Karpas-422 (cell line): ENCODE results near the gene WDR72. TPM values are rescaled to one million over a fixed set of nuclear protein-coding genes. Genes with fewer than 3 reads are reported as not detected.
"Not testable (repeated sequence)": the region's sequence is repeated elsewhere in the genome, so short reads cannot be mapped to it uniquely, and the experiment has no call there.

Experiments
- DNase-seq: peaks from one replicate; pipeline ENCODE4 v3.0.0-alpha.2; 2015
- H2AFZ ChIP-seq: fragments of 200-600 bp; sonication (generic); 2 replicates; pipeline ENCODE4 v1.6.1; 2014; ENCODE audit warnings: antibody characterized with exemption, low read length, mixed read lengths
- H3K27ac ChIP-seq: fragments of 200-600 bp; sonication (generic); 2 replicates; pipeline ENCODE4 v1.5.1; 2014; ENCODE audit warnings: mild to moderate bottlenecking, low read length, moderate library complexity
- H3K27me3 ChIP-seq: fragments of 200-600 bp; sonication (generic); 2 replicates; pipeline ENCODE4 v1.6.1; 2014; ENCODE audit warnings: low read length, mixed read lengths
- H3K36me3 ChIP-seq: fragments of 200-600 bp; sonication (generic); 2 replicates; pipeline ENCODE4 v1.6.1; 2014; ENCODE audit warnings: low read length, mixed read lengths; ENCODE audit not compliant: insufficient read depth
- H3K4me1 ChIP-seq: fragments of 200-600 bp; sonication (generic); 2 replicates; pipeline ENCODE4 v1.6.1; 2014; ENCODE audit warnings: mild to moderate bottlenecking, low read length, mixed read lengths
- H3K4me2 ChIP-seq: fragments of 200-600 bp; sonication (generic); 2 replicates; pipeline ENCODE4 v1.6.1; 2014; ENCODE audit warnings: low read length, low read depth, mild to moderate bottlenecking; ENCODE audit not compliant: poor library complexity, severe bottlenecking
- H3K4me3 ChIP-seq: fragments of 200-600 bp; sonication (generic); 2 replicates; pipeline ENCODE4 v1.5.1; 2014; ENCODE audit warnings: mild to moderate bottlenecking, antibody characterized with exemption, low read length, mixed read lengths
- H3K79me2 ChIP-seq: fragments of 200-600 bp; sonication (generic); 2 replicates; pipeline ENCODE4 v1.6.1; 2014; ENCODE audit warnings: mild to moderate bottlenecking, low read length, mixed read lengths
- H3K9ac ChIP-seq: fragments of 200-600 bp; sonication (generic); 2 replicates; pipeline ENCODE4 v1.6.0; 2014; ENCODE audit warnings: low read length
- H3K9me2 ChIP-seq: fragments of 200-600 bp; sonication (generic), shearing (Covaris generic); replicated peaks from 2 replicates; pipeline ENCODE4 v1.6.0; 2014; ENCODE audit warnings: mild to moderate bottlenecking, low read length, moderate library complexity; ENCODE audit not compliant: insufficient read depth
- H3K9me3 ChIP-seq: fragments of 300-700, 200-600 bp; sonication (generic); 2 replicates; pipeline ENCODE4 v1.6.1; 2014; ENCODE audit warnings: low read length, mixed read lengths
- H4K20me1 ChIP-seq: fragments of 200-600 bp; sonication (generic); 2 replicates; pipeline ENCODE4 v1.6.1; 2014; ENCODE audit warnings: mild to moderate bottlenecking, antibody characterized with exemption, low read length, low read depth; ENCODE audit not compliant: insufficient read depth
- total RNA-seq: library from RNA; depleted of rRNA; stranded (reverse); fragments of >200 nt; shearing (Covaris generic); gene quantifications from 2 replicates; pipeline ENCODE4 v1.2.3, GENCODE V29; 2014; ENCODE audit warnings: low replicate concordance; rRNA removed

WDR72 gene
- not detected in 2 replicates for total RNA-seq

DNA sequence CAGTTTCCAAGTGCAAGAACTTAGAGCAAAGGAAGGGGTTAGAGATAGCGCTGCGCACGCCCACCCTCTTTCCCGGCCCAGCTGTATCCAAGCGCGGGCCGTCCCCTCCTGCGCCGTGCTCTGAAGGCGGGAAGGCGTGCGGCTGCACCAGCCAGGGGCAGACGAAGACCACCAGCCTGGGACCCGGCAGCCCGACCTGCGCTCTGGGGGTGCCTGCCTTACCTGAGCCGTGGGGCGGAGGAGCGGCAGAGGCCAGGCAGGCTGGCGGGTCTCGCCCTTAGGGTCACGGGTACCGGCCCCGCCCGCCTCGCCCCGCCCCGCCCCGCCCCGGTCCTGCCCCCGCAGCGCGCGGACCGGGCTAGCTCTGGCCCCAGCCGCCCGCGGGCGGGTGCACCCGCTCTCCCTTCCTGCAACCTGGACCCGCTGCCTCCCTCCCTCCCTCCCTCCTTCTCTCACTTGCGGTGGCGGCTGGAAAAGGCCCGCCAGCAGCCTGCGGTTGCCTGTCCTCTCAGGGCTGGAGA, at the start of gene WDR72:
Gene WDR72, minus strand, starts transcription at position 253 of the 521 bp plus-strand sequence. CDS start 26,514 bp downstream, outside the sequence.
- no peak within 1 kb of the TSS for H3K4me2 ChIP-seq
- H3K9me2 ChIP-seq, result no peaks in the 10 kb centered on the region; the same call in 1 of the 2 replicates
- H3K27me3 ChIP-seq, result no peaks in the 10 kb centered on the region
- H3K4me3 ChIP-seq, result no peak within 1 kb of the TSS
- H3K9me3 ChIP-seq, result no peaks in the 10 kb centered on the region
- DNase-seq, result no peak
- no peaks in the 10 kb centered on the region for H4K20me1 ChIP-seq
- H3K79me2 ChIP-seq, result no peaks in the 10 kb centered on the region
- no peak within 1 kb of the TSS for H2AFZ ChIP-seq
- no peaks in the 10 kb centered on the region for H3K36me3 ChIP-seq
- no peaks in the 10 kb centered on the region for H3K4me1 ChIP-seq
- H3K9ac ChIP-seq, result no peak within 1 kb of the TSS
- no peak within 1 kb of the TSS for H3K27ac ChIP-seq

- DNase-seq, result peak; percentile 54
- no peak overlapping the region for H2AFZ ChIP-seq
- H3K4me3 ChIP-seq, result no peak overlapping the region
- no peaks in the 10 kb centered on the region for H3K9me3 ChIP-seq
- H3K27me3 ChIP-seq, result no peaks in the 10 kb centered on the region
- no peaks in the 10 kb centered on the region for H4K20me1 ChIP-seq
- H3K79me2 ChIP-seq, result no peaks in the 10 kb centered on the region
- H3K9ac ChIP-seq, result no peak overlapping the region
- H3K36me3 ChIP-seq, result no peaks in the 10 kb centered on the region
- no peak overlapping the region for H3K27ac ChIP-seq
- H3K4me1 ChIP-seq, result no peaks in the 10 kb centered on the region
- no peaks in the 10 kb centered on the region for H3K9me2 ChIP-seq
- no peak overlapping the region for H3K4me2 ChIP-seq
These were observed 48.7 kb upstream of the WDR72 start for GRCh38 chr15:53808058-53808706.

DNA sequence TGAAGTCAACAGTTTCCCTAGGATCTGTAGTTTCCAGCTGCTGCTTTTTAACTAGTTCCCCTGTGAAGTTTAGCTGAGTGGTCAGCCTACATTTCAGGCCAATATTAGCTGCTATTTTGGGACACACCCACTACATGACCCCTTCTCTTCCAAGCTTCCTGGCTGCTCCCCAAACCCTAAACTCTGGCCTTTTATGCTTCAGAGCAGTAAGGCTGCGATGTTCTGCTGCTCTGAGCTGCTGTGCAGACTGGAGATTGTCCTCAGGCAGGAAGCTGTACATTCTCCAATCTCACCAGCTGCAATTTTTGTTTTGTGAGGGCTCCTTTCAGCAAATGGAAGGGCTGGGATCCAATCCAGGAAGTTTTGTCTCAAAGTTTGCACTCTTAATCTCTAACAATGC, 48.0 kb upstream of the WDR72 start:
- H3K9me2 ChIP-seq, result no peaks in the 10 kb centered on the region
- DNase-seq, result no peak
- H2AFZ ChIP-seq, result no peak overlapping the region
- H3K36me3 ChIP-seq, result no peaks in the 10 kb centered on the region
- no peaks in the 10 kb centered on the region for H3K9me3 ChIP-seq
- H3K27me3 ChIP-seq, result no peaks in the 10 kb centered on the region
- H3K79me2 ChIP-seq, result no peaks in the 10 kb centered on the region
- H3K4me1 ChIP-seq, result no peaks in the 10 kb centered on the region
- no peaks in the 10 kb centered on the region for H4K20me1 ChIP-seq
- no peak overlapping the region for H3K4me3 ChIP-seq
- no peak overlapping the region for H3K27ac ChIP-seq
- no peak overlapping the region for H3K9ac ChIP-seq
- no peak overlapping the region for H3K4me2 ChIP-seq

- no peak overlapping the region for H2AFZ ChIP-seq
- H3K4me2 ChIP-seq, result no peak overlapping the region
- H3K36me3 ChIP-seq, result no peaks in the 10 kb centered on the region
- H3K9ac ChIP-seq, result no peak overlapping the region
- H3K79me2 ChIP-seq, result no peaks in the 10 kb centered on the region
- H3K27ac ChIP-seq, result no peak overlapping the region
- no peak overlapping the region for H3K4me3 ChIP-seq
- no peaks in the 10 kb centered on the region for H3K9me2 ChIP-seq
- DNase-seq, result no peak
- no peaks in the 10 kb centered on the region for H3K4me1 ChIP-seq
- no peaks in the 10 kb centered on the region for H3K27me3 ChIP-seq
- H3K9me3 ChIP-seq, result no peaks in the 10 kb centered on the region
- no peaks in the 10 kb centered on the region for H4K20me1 ChIP-seq
These were observed 43.2 kb upstream of the WDR72 start for GRCh38 chr15:53802672-53803071.

DNA sequence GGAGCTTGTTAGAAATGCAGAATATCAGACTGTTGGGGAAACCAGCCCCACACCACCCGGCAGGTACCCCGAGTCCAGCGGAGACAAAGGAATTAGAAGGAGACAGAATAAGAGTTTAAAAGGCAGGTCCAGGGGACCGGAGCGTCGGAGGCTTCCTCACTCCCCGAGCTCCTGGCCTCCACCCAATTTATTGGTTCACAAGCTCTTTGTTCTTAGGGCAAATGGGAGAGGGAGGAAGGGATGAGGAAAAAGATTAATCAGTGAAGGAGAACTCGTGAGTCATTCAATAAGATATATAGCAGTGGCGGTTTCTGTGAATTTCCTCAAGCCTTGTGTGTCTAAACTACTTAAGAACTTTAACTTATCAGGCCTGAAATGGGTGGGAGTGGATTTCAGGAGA, 32.1 kb upstream of the WDR72 start:
- H3K9ac ChIP-seq, result no peak overlapping the region
- H3K27ac ChIP-seq, result no peak overlapping the region
- H3K36me3 ChIP-seq, result no peaks in the 10 kb centered on the region
- no peak overlapping the region for H3K4me3 ChIP-seq
- H3K9me2 ChIP-seq, result no peaks in the 10 kb centered on the region
- H4K20me1 ChIP-seq, result no peaks in the 10 kb centered on the region
- H3K4me2 ChIP-seq, result no peak overlapping the region
- H3K27me3 ChIP-seq, result no peaks in the 10 kb centered on the region
- DNase-seq, result no peak
- H3K4me1 ChIP-seq, result no peaks in the 10 kb centered on the region
- H2AFZ ChIP-seq, result no peak overlapping the region
- H3K79me2 ChIP-seq, result no peaks in the 10 kb centered on the region
- peaks cover 2% of the 10 kb centered on the region; the same call in 1 of the 2 replicates for H3K9me3 ChIP-seq

DNA sequence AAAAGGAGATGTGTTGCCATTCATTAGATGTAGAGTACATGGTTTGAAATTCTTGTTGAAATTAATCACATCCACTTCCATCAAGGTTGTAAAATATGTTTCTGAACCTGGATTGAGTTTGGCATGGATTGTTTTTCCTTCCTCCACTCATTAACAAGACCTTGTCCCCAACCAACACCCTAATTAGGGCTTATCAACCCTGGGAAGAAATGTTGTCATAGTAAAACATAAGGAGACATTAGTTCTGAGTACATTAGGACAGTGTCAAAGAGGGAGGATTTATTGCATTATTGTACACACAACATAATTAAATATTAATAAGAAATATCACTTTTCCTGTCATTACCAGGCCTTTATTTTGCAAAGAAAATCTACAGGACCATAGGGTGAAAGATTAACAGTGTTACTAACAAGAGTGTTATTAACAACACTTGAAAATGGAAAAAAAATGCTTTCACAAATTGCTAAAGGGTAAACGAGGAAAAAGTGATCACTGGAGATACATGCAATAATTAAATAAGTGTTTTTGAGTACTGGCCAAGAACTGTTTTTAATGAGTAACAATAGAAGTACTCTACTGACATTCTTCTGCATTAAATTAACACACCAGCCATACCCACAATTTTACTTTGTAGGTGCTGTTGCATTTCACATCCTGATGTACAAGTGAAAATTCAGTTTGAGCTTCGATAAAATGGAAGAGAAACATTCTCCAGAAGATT, 30.4 kb upstream of the WDR72 start:
- H3K36me3 ChIP-seq, result no peaks in the 10 kb centered on the region
- no peaks in the 10 kb centered on the region for H3K9me3 ChIP-seq
- no peak overlapping the region for H3K27ac ChIP-seq
- H3K4me3 ChIP-seq, result no peak overlapping the region
- no peak overlapping the region for H3K9ac ChIP-seq
- H3K27me3 ChIP-seq, result no peaks in the 10 kb centered on the region
- DNase-seq, result no peak
- H3K9me2 ChIP-seq, result no peaks in the 10 kb centered on the region
- no peaks in the 10 kb centered on the region for H3K79me2 ChIP-seq
- no peaks in the 10 kb centered on the region for H4K20me1 ChIP-seq
- H3K4me1 ChIP-seq, result no peaks in the 10 kb centered on the region
- H2AFZ ChIP-seq, result no peak overlapping the region
- no peak overlapping the region for H3K4me2 ChIP-seq

DNA sequence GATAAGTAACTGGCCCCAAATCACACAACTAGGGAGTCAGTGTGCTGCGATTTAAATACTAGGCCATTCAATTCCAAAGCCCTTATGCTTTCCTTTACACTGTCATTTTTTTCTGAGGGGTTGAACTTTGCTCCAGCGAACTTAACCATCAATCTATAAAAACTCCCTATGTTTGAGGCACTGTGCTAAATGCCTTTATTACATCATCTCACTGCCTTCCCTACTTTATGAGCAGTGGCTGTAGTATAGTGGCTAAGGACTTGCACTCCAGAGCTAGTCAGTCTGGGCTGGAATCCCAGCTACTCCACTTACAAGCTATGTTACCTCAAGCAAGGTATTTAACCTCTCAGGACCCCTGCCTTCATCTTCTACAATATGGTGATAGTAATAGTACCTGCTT, 26.9 kb upstream of the WDR72 start:
- DNase-seq, result no peak
- Histone ChIP-seq H3K9me3 (no peaks in the 10 kb centered on the region), H3K4me2 (no peak overlapping the region), H3K9ac (no peak overlapping the region), H3K4me3 (no peak overlapping the region), H2AFZ (no peak overlapping the region), H3K4me1 (no peaks in the 10 kb centered on the region), H3K36me3 (no peaks in the 10 kb centered on the region), H4K20me1 (no peaks in the 10 kb centered on the region), H3K9me2 (no peaks in the 10 kb centered on the region), H3K27ac (no peak overlapping the region), H3K27me3 (no peaks in the 10 kb centered on the region), H3K79me2 (no peaks in the 10 kb centered on the region)

DNA sequence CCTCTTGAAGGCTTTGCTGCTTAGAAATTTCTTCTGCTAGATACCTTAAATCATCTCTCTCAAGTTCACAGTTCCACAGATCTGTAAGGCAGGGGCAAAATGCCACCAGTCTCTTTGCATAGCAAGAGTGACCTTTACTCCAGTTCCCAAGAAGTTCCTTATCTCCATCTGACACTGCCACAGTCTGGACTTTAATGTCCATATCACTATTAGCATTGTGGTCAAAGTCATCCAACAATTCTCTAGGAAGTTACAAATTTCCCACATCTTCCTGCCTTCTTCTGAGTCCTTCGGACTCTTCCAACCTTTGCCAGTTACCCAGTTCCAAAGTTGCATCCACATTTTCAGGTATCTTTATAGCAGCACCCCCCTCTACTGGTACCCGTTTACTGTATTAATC, 25.8 kb upstream of the WDR72 start:
- not testable (repeated sequence) for H3K79me2 ChIP-seq, H2AFZ ChIP-seq, H3K9me2 ChIP-seq, H3K36me3 ChIP-seq, H3K27me3 ChIP-seq, H3K27ac ChIP-seq, H3K4me2 ChIP-seq, DNase-seq, H4K20me1 ChIP-seq, H3K9ac ChIP-seq, H3K4me3 ChIP-seq, H3K9me3 ChIP-seq, H3K4me1 ChIP-seq
